Panc1 (cell line): ENCODE results near the gene MED9. TPM values are rescaled to one million over a fixed set of nuclear protein-coding genes. Genes with fewer than 3 reads are reported as not detected.

ENCODE experiments used
- ATAC-seq: fragments of 200-7000 bp; cut with Tn5 transposase; 2 replicates; pipeline ENCODE4 v1.9.1; 2020; ENCODE audit warnings: mild to moderate bottlenecking, moderate library complexity
- BruUV-seq: library from RNA; stranded (reverse); fragments of 400-500 nt; replicated peaks from 2 replicates; lab custom pipeline; 2021; lab: Mats Ljungman, UMichigan
- CTCF ChIA-PET: fragments of 300-600 bp; sonication (Branson Sonifier 250); formaldehyde crosslinking; loops from one replicate; lab custom pipeline; 2022; ENCODE audit warnings: antibody characterized with exemption; lab: Charles Lee
- POLR2A ChIA-PET: fragments of 300-600 bp; sonication (Branson Sonifier 250); formaldehyde crosslinking; loops from one replicate; lab custom pipeline; 2022; ENCODE audit warnings: antibody characterized with exemption; lab: Charles Lee
- DNase-seq: peaks from one replicate; pipeline ENCODE4 v3.0.0-alpha.2; 2010; ENCODE audit warnings: low read depth, low spot score
- H3K27ac ChIP-seq: 2 replicates; pipeline ENCODE4 v1.5.1; 2011; ENCODE audit warnings: mild to moderate bottlenecking, low read length, inconsistent platforms
- H3K27me3 ChIP-seq: fragments of 200-500 bp; sonication (Bioruptor generic); 2 replicates; pipeline ENCODE4 v1.6.0; 2014; ENCODE audit warnings: low read length, inconsistent platforms; ENCODE audit not compliant: control insufficient read depth, insufficient read depth
- H3K36me3 ChIP-seq: fragments of 200-500 bp; sonication (Bioruptor generic); 2 replicates; pipeline ENCODE4 v1.5.1; 2014; ENCODE audit warnings: inconsistent platforms, mild to moderate bottlenecking, low read length, moderate library complexity; ENCODE audit not compliant: control insufficient read depth, insufficient read depth
- H3K4me1 ChIP-seq: 2 replicates; pipeline ENCODE4 v1.5.1; 2011; ENCODE audit warnings: inconsistent platforms, mild to moderate bottlenecking, low read length, moderate library complexity; ENCODE audit not compliant: control insufficient read depth, insufficient read depth
- H3K4me3 ChIP-seq, 2 experiments: 2 replicates each; pipeline ENCODE4 v1.5.1; 2011 to 2012; ENCODE audit warnings: low read depth in 2 of 2, low read length in 2 of 2, mild to moderate bottlenecking in 2 of 2, inconsistent platforms in 1 of 2, moderate library complexity in 1 of 2
- H3K9me3 ChIP-seq: fragments of 200-500 bp; sonication (Bioruptor generic); 2 replicates; pipeline ENCODE4 v1.5.1; 2014; ENCODE audit warnings: low read depth, mild to moderate bottlenecking, inconsistent platforms, low read length, moderate library complexity; ENCODE audit not compliant: control insufficient read depth, insufficient read depth
- CTCF ChIP-seq: fragments of 450-650 bp; IDR thresholded peaks from 2 replicates; pipeline ENCODE4 v1.5.1; 2017; ENCODE audit warnings: mild to moderate bottlenecking
- POLR2AphosphoS5 ChIP-seq: IDR thresholded peaks from 2 replicates; pipeline ENCODE4 v1.6.1; 2012; ENCODE audit warnings: mild to moderate bottlenecking, low read depth, low read length, moderate library complexity
- REST ChIP-seq, 2 experiments: IDR thresholded peaks; 2 replicates each; pipeline ENCODE4 v1.6.1; 2011 to 2012; ENCODE audit warnings: low read depth in 2 of 2, control low read depth in 1 of 2, low read length in 1 of 2, mild to moderate bottlenecking in 1 of 2, moderate library complexity in 1 of 2; ENCODE audit not compliant: insufficient read depth in 1 of 2
- SIN3A ChIP-seq: IDR thresholded peaks from 2 replicates; pipeline ENCODE4 v1.6.1; 2012; ENCODE audit warnings: low read depth, mild to moderate bottlenecking, low read length, moderate library complexity, borderline replicate concordance; ENCODE audit not compliant: insufficient read depth
- TCF7L2 ChIP-seq: IDR thresholded peaks from 2 replicates; pipeline ENCODE4 v1.6.1; 2011; ENCODE audit warnings: mild to moderate bottlenecking, low read depth, low read length, inconsistent platforms
- in situ Hi-C: cut with HindIII; loops from 2 replicates; pipeline ENCODE4 v1.10.0; 2016; ENCODE audit warnings: low sequenced_read_pairs, low pct_unique_long_range_greater_than_20kb
- intact Hi-C: fragments of 100-400 bp; cut with micrococcal nuclease; formaldehyde crosslinking; loops from one replicate; pipeline ENCODE4 v1.10.0; 2022; ENCODE audit not compliant: unreplicated experiment
- total RNA-seq: library from RNA; stranded (reverse); gene quantifications from one replicate; pipeline ENCODE4 v1.2.1, GENCODE V29; 2021; ENCODE audit not compliant: unreplicated experiment

MED9 gene
- total RNA-seq, 1 experiment from 2014 or later: 11.1 TPM

DNA sequence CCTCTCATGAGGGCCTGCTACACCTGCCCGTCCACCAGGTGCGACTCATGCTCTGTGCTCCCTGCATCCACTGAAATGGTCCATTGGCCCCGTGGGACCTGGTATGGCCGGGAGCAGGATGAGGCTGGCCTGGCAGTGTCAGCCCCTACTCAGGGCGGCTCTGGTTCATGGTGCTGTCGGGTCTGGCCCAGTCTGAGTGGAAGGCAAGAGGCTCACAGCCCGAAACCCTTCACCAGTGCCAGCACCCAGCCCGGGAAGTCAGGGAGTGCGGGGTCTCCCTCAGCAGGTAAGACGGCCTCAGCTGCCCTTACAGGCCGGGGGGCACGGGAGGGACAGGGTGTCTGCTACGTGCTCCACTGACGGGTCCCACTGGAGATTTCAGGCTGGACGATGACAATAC, 59.9 kb downstream of the MED9 start:
- Histone ChIP-seq H3K4me3 (no peak overlapping the region), H3K27ac (no peak overlapping the region), H3K27me3 (no peaks in the 10 kb centered on the region), H3K36me3 (no peaks in the 10 kb centered on the region), H3K9me3 (no peaks in the 10 kb centered on the region), H3K4me1 (no peaks in the 10 kb centered on the region)
- intact Hi-C loops: no loop called here
- ATAC-seq (no peak), DNase-seq (no peak)
- ChIA-PET CTCF (no interaction called here), POLR2A (interaction anchor here (0.5 kb wide), 1 partner anchor 110 kb away, joined by 7 read pairs; no protein-coding TSS in a partner anchor)
- no TSS peak for BruUV-seq
- in situ Hi-C loops: no loop called here
- TF ChIP-seq REST (IDR thresholded peaks at IDR 0.05; ENCODE audit: insufficient read depth in 1 of 2, low read depth in 2 of 2, low read length in 1 of 2): no peak
- no peak for TF ChIP-seq SIN3A
- no peak for TF ChIP-seq POLR2AphosphoS5
- no peak for TF ChIP-seq TCF7L2
- TF ChIP-seq CTCF: no peak

DNA sequence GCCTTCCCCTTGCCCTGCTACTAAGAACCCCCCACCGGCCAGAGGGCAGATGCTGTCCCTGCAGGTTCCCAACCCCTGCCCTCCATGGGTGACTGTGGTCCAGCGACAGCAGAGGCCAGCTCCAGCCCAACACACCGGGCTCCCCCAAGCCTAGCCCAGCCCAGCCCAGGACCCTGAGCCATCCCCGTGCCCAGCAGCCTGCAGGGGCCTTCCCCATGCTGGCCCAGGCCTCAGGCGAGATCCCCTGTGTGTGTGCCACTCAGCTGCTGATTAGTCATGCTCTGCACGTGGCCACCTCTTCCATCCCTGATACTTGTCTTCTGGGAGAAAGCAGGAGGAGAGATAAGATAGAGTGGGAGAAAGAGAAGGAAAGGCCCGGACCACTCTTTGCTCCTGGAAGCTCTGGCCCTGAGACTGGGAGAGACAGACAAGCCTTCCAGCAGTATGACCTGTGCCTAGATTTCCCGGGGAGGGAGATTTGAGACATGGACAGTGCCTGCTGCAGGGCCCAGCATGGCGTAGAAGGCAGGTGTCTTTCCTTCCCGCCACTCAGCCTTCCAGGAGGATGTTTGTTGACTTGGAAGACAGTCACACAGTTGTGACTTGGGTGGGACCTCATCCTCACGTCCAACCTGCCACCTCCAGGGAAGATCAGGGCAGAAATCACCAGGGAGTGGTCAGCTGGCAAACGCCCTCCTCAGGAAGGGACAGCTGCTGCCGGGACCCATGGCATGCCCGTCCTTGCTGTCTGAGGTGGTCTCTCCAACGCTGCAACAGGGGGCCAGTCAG, 60.7 kb downstream of the MED9 start:
- no peaks in the 10 kb centered on the region for H3K36me3 ChIP-seq
- BruUV-seq: no TSS peak
- intact Hi-C loops: no loop called here
- H3K27me3 ChIP-seq: no peaks in the 10 kb centered on the region
- H3K27ac ChIP-seq: no peak overlapping the region
- TF ChIP-seq CTCF: no peak
- TF ChIP-seq REST (IDR thresholded peaks at IDR 0.05; ENCODE audit: insufficient read depth in 1 of 2, low read depth in 2 of 2, low read length in 1 of 2): no peak
- TF ChIP-seq SIN3A: no peak
- TF ChIP-seq POLR2AphosphoS5: no peak
- no peak for TF ChIP-seq TCF7L2
- no peaks in the 10 kb centered on the region for H3K4me1 ChIP-seq
- no peak for ATAC-seq
- no peak overlapping the region for H3K4me3 ChIP-seq
- in situ Hi-C loops: no loop called here
- no peaks in the 10 kb centered on the region for H3K9me3 ChIP-seq
- DNase-seq: no peak
- POLR2A ChIA-PET: no interaction called here
- CTCF ChIA-PET: interaction anchor here (0.5 kb wide), 1 partner anchor 13 kb away, joined by 3 read pairs; no protein-coding TSS in a partner anchor
